ENCODE results near the gene SHISA3. TPM values are rescaled to one million over a fixed set of nuclear protein-coding genes. Genes with fewer than 3 reads are reported as not detected.
"Not testable (repeated sequence)": the region's sequence is repeated elsewhere in the genome, so short reads cannot be mapped to it uniquely, and the experiment has no call there.

The SHISA3 gene
- not detected for total RNA-seq

DNA sequence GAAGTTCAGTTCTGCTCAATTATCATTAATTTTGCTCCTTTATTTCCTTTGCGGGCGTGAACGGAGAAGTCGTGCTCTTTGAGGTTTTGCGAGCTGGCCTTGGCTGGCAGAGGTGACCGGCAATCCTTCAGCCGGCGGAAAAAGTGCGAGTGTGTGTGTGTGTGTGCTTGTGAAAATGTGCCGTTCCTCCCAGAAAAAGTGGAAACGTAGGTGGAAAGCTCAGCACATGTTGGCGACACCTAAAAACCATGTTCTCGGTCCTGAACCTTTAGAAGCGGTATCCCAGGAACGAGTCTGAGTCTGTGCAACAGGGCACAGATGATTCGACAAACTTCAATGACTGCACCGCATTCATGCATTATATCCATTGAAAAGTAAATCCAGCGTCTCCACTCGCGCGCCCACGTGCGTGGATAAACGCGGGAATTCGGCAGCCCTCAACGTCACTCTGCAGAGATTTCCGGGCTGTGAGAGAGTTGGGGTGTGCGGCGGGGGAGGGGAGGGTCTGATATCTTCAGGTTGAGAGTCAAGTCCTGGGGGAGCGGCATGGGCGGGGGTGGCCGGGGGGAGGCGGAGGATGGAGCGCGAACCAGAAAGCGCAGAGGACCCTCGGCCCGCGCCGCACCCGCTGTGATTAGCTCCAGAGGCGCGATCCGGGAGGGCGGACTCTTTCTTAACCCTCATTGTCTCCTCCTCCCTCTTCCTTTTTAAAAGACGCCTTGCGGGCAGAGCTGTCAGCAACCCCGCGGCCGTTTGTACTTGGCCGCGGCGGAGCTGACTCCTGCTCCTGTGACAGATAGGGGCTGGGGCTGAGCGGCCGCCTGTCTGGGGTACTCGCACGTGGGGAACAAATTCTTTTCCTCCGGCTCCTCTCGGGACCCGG lies at the start of gene SHISA3:
SHISA3 (plus strand) TSS at position 737 of the 883 bp plus-strand sequence. CDS start 569 bp downstream, outside the sequence.
- DNase-seq = no peak

GRCh38 chr4:42348247-42348646 lies 49.0 kb upstream of the SHISA3 start:
- no peak for DNase-seq

- DNase-seq = no peak
Measured at GRCh38 chr4:42348692-42349091, 48.6 kb upstream of the SHISA3 start.

DNA sequence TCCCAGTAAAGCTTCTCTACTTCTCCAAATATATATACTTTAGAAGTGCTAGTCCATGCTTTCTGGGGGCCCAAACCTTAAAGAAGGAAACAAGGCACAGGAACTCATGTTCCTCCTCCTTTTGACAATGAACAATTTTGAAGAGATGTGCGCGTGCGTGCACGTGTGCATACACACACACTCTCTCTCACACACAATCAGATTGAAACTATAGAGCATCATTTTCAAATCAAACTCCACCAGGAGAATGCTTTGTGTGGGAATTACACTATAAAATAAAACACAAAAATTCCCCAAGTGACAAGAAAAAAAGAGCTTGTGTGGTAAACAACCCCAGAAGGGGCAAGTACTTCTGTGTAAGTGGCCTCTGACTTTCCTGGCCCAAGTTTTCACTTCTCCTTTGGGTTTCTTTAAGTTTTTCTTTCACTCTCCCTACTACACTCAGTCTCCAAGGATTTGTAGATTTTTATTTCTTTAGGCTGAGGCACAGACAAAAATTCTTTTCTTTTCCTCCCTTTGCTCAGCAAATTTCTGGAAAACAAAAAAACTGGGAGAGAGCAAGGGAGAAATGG lies 46.6 kb upstream of the SHISA3 start:
- no peak for DNase-seq

- no peak for DNase-seq
Measured at GRCh38 chr4:42352049-42352448, 45.2 kb upstream of the SHISA3 start.

- no peak for DNase-seq
Measured at GRCh38 chr4:42357325-42357724, 40.0 kb upstream of the SHISA3 start.

GRCh38 chr4:42359711-42360110 lies 37.6 kb upstream of the SHISA3 start:
- no peak for DNase-seq

- DNase-seq = no peak
Measured at GRCh38 chr4:42360256-42360669, 37.0 kb upstream of the SHISA3 start.

DNA sequence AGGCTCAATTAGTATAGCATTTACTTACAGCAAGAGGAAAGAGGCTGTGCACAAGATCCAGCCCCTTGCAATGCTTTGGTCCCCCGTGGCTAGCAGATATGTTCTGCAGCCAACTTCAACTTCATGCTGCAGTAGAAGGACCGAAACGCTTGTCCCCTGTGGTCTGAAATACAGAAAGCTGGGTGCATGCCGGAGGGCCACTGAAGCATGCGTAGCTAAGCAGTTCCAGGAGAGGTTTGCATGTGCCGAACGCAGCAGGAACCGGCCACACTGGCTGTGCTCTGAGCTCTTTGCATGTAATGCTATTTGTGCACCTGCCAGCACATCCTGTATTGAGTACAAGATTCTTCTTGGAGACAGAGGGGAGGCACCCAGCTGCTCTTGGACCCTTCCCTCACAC lies 35.8 kb upstream of the SHISA3 start:
- no peak for DNase-seq

DNA sequence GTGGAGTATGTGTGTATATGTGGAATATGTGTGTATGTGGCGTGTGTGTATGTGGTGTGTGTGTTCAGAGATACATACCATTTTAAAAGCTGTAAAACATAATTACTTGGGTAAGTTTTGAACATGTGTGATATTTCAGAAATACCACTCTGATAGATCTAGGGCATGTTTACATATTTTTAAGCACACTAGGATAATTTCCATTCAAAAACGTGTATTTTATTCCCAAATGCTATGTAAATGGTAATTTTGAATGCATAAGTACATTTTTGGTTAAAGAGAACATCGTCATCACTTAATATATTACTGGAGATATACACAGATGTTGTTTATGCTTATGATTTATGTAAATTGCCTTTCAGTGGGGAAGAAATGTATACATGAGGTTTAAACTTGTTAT lies 34.7 kb upstream of the SHISA3 start:
- no peak for DNase-seq

GRCh38 chr4:42363614-42364013 lies 33.7 kb upstream of the SHISA3 start:
- no peak for DNase-seq

DNA sequence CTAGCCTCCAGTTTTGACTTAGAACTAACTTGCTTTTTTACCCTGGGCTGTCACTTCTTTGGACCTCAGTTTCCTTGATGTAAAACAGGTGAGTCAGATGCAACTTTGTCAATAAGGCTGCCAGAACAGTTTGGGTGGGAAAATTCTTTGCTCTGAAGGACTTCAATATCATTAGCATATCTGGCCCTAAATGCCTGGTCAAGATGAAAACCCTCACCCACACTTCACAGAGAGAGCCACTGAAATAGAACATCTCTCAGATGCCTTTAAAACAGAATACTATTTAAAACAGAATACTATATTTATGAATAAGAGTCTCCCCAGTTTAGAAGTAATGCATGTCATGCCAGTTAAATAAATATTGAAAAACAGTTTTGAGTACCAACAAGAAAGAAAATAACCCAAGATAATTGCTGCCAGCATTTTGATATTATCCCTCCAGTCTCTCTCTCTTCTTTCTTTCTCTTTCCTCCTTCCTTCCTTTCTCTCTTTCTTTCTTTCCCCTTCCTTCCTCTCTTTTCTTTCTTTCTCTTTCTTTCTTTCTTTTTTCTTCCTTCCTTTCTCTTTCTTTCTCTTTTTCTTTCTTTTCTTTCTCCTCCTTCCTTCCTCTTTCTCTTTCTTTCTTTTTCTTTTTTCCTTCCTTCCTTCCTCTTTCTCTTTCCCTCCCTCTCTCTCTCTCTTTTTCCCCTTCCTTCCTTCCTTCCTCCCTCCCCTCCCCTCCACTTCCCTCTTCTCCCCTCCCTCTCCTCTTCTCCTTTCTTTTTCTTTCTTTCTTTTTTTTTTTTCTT lies 32.8 kb upstream of the SHISA3 start:
- DNase-seq = no peak

- DNase-seq = no peak
Measured at GRCh38 chr4:42366959-42367358, 30.3 kb upstream of the SHISA3 start.

DNA sequence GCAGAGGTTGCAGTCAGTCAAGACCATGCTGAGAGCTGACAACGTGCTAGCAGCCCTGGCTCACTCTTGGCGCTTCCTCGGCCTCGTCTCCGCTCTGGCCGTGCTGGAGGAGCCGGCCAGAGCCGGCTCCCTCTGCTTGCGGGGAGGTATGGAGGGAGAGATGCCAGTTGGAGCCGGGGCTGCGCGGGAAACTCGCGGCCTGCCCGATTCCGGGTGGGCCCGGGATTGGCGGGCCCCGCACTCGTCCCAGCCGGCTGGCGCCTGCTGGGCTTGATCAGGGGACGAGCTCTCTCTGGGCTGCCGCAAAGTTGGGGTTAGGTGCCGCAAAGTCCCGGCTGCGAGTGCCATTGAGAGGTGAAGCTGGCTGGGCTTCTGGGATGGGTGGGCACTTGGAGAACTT lies 27.8 kb upstream of the SHISA3 start:
- DNase-seq = no peak

- no peak for DNase-seq
Measured at GRCh38 chr4:42371305-42372252, 25.7 kb upstream of the SHISA3 start.

- DNase-seq = not testable (repeated sequence)
Measured at GRCh38 chr4:42372303-42372702, 25.0 kb upstream of the SHISA3 start.

DNA sequence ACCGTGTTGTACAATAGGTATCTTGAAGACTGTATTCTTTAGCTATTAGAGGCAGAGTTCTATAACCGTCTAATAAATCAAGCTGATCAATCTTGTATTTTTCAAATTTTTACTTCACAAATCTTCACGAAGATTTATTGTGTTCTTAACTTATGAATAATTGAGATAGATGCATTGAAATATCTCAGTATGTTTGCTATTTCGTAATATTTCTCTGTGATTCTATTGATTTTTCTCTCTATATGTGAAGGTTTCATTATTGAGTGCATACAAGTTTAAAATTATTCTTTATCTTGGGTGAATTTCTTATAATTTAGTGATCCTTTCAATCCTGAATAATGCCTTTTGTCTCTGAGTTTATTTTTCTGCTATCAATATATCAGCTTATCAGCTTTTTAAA lies 19.8 kb upstream of the SHISA3 start:
- DNase-seq = no peak

DNA sequence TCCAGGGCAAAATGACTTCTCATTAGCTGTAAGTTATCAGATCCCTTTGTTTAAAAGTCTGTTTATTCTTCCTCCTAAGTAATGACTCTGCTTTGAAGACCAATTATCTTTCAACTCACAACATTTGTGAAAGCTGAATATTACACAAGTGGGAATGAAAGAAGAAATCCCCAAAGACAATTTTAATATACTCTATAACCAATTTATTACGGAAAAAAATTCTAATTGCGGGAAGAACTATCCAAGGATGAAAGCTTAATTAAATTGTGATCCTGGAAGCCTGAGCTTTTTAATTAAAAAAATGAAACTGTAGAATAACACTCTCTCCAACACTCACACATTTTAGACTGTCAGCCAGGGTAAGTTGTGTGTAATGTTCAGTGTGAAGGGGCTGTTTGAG lies 15.6 kb upstream of the SHISA3 start:
- DNase-seq = no peak

DNA sequence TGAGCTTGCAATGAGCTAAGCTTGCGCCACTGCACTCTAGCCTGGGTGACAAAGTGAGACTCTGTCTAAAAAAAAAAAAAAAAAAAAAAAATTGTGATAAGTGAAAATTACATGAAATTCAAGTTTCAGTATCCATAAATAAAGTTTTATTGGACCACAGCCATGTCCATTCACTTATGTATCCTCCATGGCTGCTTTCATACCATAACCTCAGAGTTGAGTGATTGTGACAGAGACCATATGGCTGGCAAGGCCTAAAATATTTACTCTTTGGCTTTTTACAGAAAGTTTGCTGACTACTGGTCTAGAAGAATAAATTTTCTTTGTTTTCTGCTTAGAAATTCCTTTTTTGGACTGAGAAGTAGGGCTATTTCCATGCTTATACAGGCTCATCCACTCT lies 11.8 kb upstream of the SHISA3 start:
- DNase-seq = no peak

- no peak for DNase-seq
Measured at GRCh38 chr4:42390622-42391354, 6.5 kb upstream of the SHISA3 start.

DNA sequence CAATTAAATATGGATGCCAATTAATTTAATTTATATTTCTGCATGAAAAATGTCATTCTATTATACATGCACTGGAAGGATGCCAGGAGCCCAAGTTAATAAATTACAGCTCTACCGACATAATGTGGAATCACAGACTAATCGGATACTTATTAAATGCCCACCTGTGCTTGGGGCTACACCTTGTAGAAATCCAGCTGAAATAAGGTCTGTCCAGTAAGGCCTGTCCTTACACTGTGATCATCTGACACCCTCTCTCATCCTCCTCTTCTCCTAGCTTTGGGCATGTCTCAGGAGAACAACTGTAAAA lies 6.0 kb upstream of the SHISA3 start:
- DNase-seq = no peak

GRCh38 chr4:42391981-42392380 lies 5.3 kb upstream of the SHISA3 start:
- DNase-seq = no peak
